Activated T-cell treated with anti-CD3 and anti-CD28 coated beads, Interleukin-2, amount 50 U/mL, for 72 hours (primary cell): ENCODE measurements around the gene C21orf58. TPM values are rescaled to one million over a fixed set of nuclear protein-coding genes. Genes with fewer than 3 reads are reported as not detected.

Experiments
- ATAC-seq, 2 donors: fragments of 150-1000 bp; cut with Tn5 transposase; replicated peaks in 1 of 2; 2 replicates each; pipeline ENCODE4 v1.10.0; 2021; ENCODE audit warnings: moderate library complexity in 2 of 2, mild to moderate bottlenecking in 1 of 2
- DNase-seq, 2 donors: peaks; one replicate each; pipeline ENCODE4 v3.0.0; 2021 to 2022; ENCODE audit warnings: mixed read lengths in 1 of 2
- H3K27ac Mint-ChIP-seq: one replicate; pipeline ENCODE4 v1.8.0; 2022; ENCODE audit warnings: mild to moderate bottlenecking, moderate library complexity, mixed read lengths
- H3K27me3 Mint-ChIP-seq: one replicate; pipeline ENCODE4 v1.8.0; 2022; ENCODE audit warnings: low read depth, mixed read lengths
- H3K36me3 Mint-ChIP-seq, 2 donors: one replicate each; pipeline ENCODE4 v1.8.0; 2022; ENCODE audit warnings: mixed read lengths in 2 of 2, mild to moderate bottlenecking in 1 of 2; ENCODE audit not compliant: insufficient read depth in 2 of 2
- H3K4me1 Mint-ChIP-seq: one replicate; pipeline ENCODE4 v1.8.0; 2022; ENCODE audit warnings: low read depth, mixed read lengths
- H3K4me3 Mint-ChIP-seq, 2 donors: one replicate each; pipeline ENCODE4 v1.8.0; 2022; ENCODE audit warnings: mild to moderate bottlenecking in 2 of 2, mixed read lengths in 2 of 2, moderate library complexity in 2 of 2
- H3K9me3 Mint-ChIP-seq, 2 donors: one replicate each; pipeline ENCODE4 v1.8.0; 2022; ENCODE audit warnings: mixed read lengths in 2 of 2
- total RNA-seq, 2 donors: library from RNA; stranded (reverse); gene quantifications; one replicate each; pipeline ENCODE4 v1.2.3, GENCODE V29; 2022

Gene C21orf58
- total RNA-seq, 2 donors from 2014 or later = 37.5 to 39.8 TPM

DNA sequence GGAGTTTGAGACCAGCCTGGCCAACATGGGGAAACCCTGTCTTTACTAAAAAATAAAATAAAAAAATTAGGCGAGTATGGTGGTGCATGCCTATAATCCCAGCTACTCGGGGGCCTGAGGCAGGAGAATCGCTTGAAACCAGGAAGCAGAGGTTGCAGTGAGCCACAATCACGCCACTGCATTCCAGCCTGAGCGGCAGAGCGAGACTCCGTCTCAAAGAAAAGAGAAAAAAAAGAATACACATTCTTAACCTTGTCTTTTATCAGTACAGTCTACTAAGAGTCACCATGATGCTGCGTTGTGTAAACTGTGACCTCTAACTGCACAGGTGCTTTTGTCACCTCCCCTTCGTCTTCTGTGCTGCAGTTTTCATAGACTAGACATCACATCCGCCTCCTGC lies 37.5 kb upstream of the C21orf58 start:
- no peak overlapping the region for H3K4me3 Mint-ChIP-seq
- H3K27ac Mint-ChIP-seq = no peak overlapping the region
- ATAC-seq = no peak
- H3K27me3 Mint-ChIP-seq = no peaks in the 10 kb centered on the region
- peaks cover 4% of the 10 kb centered on the region for H3K4me1 Mint-ChIP-seq
- no peaks in the 10 kb centered on the region for H3K9me3 Mint-ChIP-seq
- H3K36me3 Mint-ChIP-seq = peaks cover 8 to 16% of the 10 kb centered on the region in 2 donors
- no peak for DNase-seq

DNA sequence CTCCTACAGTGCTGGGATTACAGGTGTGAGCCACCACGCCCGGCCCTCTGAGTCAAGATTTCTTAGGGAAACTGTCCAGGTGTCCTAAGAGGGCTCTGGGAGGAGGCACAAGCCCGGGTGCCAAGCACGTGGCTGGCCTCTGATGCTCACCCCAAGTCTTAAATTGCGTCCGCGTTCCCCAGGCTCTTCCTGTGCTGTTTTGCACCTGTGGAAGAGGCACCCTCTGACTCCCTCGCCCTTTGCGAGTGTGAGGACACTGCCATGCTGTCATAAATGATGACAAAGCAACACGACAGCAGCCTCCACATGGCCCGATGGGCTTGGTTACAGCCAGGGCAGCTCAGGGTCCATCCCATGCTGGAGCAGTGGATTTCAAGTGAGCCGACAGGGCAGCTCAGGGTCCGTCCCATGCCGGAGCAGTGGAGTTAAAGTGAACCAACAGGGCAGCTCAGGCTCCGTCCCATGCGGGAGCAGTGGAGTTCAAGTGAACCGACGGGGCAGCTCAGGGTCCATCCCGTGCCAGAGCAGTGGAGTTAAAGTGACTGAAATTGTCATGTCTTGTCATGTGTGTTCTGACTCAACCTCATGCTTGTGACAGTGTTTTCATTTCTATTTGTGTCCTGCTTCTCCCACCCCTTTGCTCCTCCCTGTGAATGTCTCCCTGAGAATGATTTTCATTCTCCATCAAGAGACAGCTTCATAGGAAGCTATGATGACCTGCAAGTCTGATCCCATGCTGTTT lies 34.2 kb upstream of the C21orf58 start:
- ATAC-seq (no peak), DNase-seq (no peak)
- Mint-ChIP-seq H3K27ac (no peak overlapping the region), H3K4me1 (peaks cover 4% of the 10 kb centered on the region), H3K4me3 (no peak overlapping the region), H3K9me3 (no peaks in the 10 kb centered on the region), H3K27me3 (no peaks in the 10 kb centered on the region), H3K36me3 (peaks cover 8 to 13% of the 10 kb centered on the region in 2 donors)

DNA sequence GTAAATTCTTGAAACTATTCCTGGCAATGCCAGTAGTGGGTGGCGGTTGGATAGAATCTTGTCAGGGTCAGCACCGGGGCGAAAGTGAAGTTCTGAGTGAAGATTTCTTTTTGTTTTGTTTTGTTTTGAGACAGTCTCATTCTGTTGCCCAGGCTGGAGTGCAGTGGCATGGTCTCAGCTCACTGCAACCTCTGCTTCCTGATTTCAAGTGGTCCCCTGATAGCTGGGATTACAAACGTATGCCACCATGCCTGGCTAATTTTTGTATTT lies 33.6 kb upstream of the C21orf58 start:
- Mint-ChIP-seq H3K9me3 (no peaks in the 10 kb centered on the region), H3K27ac (no peak overlapping the region), H3K4me3 (no peak overlapping the region), H3K36me3 (peaks cover 7 to 11% of the 10 kb centered on the region in 2 donors), H3K27me3 (no peaks in the 10 kb centered on the region), H3K4me1 (peaks cover 4% of the 10 kb centered on the region)
- no peak for ATAC-seq
- no peak for DNase-seq

DNA sequence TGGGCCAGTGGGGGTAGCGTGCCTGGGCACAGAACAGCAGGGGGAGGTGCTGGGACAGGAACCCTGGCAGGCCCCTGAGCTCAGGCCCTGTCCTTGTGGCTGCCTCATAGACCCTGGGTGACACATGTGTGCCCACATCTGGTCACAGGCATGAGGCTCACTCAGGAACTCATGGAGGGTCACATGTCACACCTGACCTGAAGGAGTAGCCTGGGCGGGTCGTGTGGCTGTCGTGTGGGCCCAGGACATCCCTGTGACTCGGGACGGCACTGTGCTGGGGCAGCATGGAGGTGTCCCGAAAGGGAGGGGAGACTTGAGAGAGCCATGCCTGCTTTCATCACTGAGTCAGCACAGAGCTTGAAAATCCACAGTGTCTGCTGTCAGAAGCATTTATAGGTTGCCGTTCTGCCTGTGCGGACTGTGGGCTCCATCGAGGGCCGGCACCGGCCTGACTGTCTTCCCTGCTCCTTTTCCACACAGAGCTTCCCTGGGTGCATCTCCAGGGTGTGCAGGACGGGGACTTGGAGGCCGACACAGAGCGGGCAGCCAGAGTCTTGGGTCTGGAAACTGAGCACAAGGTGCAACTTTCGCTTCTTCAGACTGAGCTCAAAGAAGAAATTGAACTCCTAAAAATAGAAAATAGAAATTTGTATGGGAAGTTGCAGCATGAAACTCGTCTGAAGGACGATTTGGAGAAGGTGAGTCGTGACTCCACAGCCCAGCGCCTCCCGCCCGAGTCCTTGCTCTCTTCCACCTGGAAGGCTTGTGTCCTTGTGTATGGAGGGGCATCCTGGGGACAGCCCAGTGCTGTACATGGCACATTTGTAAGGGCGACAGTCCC lies 33.0 kb upstream of the C21orf58 start:
- Mint-ChIP-seq H3K36me3 (peaks cover 7 to 11% of the 10 kb centered on the region in 2 donors), H3K27ac (no peak overlapping the region), H3K4me1 (no peaks in the 10 kb centered on the region), H3K9me3 (no peaks in the 10 kb centered on the region), H3K4me3 (no peak overlapping the region), H3K27me3 (no peaks in the 10 kb centered on the region)
- no peak for DNase-seq
- ATAC-seq = no peak

DNA sequence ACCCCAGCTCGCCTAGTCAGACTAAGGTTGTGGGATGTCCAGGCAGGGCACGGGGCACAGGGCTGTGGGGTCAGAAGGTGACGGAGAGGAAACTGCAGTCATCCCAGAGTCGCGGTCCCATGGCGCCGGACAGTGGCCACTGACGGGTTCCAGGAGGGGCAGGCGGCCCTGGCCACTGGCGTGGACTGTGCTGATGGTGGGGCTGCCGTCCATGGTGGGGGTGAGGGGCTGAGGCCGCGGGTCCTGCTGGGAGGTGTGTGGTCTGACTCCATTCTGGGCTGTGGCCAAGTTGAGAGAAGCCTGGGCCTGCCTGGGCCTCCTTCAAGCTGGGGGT lies 32.3 kb upstream of the C21orf58 start:
- peaks cover 7 to 11% of the 10 kb centered on the region in 2 donors for H3K36me3 Mint-ChIP-seq
- H3K4me1 Mint-ChIP-seq = no peaks in the 10 kb centered on the region
- ATAC-seq (no peak), DNase-seq (no peak)
- H3K27me3 Mint-ChIP-seq = no peaks in the 10 kb centered on the region
- H3K9me3 Mint-ChIP-seq = no peaks in the 10 kb centered on the region
- no peak overlapping the region for H3K4me3 Mint-ChIP-seq
- H3K27ac Mint-ChIP-seq = no peak overlapping the region

DNA sequence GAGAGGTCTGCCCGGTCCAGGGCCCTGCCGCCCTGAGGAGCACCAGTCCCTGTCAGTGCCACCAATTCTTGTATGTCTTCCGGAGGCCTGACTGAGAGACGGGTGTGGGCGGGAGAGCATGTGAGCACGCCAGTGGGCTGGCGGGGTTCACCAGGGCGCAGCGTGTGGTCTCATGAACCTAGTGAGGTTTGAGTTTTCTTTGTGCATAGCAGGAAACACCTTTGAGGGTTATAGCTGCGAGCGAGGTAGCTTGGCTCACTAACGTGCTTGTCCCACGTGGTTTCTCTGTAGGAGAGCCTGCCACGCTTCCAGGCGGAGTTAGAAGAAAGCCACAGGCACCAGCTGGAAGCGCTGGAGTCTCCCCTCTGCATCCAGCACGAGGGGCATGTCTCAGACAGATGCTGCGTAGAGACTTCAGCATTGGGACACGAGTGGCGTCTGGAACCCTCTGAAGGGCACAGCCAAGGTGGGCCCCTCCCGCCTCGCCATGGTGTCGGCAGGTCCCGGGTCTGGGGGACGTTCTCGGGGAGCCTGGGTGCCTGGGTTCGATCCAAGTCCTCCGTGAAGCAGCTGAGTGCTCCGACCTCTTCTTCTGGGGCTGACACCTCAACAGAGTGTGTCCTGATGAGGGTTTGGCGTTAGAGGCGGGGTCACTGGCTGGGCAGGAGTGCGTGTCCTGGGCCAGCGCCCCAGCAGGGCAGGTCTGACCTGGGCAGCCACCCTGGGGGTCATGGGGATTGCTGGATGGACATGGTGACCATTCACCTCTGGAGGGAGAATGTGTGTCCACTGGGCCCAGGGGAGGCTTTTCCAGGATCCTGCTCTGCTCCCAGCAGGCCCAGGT lies 31.7 kb upstream of the C21orf58 start:
- ATAC-seq = peak; percentile 43 to 57

DNA sequence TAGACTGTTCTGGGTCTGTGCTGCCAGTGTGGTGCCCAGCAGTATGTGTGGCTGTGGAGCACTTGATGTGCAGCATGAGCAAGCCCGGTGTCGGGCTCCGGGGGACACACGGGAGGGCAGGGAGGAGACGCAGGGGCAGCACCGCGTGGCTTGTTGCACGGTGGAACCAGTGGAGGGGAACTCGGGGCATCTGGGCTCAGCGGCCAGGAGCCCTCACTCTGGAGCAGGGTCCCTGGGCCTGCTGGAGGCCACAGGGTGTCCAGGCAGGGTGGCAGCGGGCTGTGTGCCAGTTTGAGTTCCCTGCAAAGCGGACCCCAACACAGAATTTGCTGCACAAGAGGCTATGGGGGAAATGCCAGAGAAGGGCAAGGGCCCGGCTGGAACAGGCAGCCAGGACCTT lies 30.8 kb upstream of the C21orf58 start:
- no peaks in the 10 kb centered on the region for H3K27me3 Mint-ChIP-seq
- no peak overlapping the region for H3K4me3 Mint-ChIP-seq
- H3K9me3 Mint-ChIP-seq = no peaks in the 10 kb centered on the region
- no peak for ATAC-seq
- no peak overlapping the region for H3K27ac Mint-ChIP-seq
- peaks cover 5 to 11% of the 10 kb centered on the region in 2 donors for H3K36me3 Mint-ChIP-seq
- no peak for DNase-seq
- H3K4me1 Mint-ChIP-seq = no peaks in the 10 kb centered on the region

More for the DNA sequence above, 31.7 kb upstream of the C21orf58 start:
- H3K36me3 Mint-ChIP-seq = peaks cover 5 to 8% of the 10 kb centered on the region in 2 donors
- H3K4me1 Mint-ChIP-seq = no peaks in the 10 kb centered on the region
- peak in 1 of 2 donors; percentile 11 for DNase-seq
- no peaks in the 10 kb centered on the region for H3K27me3 Mint-ChIP-seq
- H3K9me3 Mint-ChIP-seq = no peaks in the 10 kb centered on the region
- no peak overlapping the region for H3K27ac Mint-ChIP-seq
- H3K4me3 Mint-ChIP-seq = no peak overlapping the region

DNA sequence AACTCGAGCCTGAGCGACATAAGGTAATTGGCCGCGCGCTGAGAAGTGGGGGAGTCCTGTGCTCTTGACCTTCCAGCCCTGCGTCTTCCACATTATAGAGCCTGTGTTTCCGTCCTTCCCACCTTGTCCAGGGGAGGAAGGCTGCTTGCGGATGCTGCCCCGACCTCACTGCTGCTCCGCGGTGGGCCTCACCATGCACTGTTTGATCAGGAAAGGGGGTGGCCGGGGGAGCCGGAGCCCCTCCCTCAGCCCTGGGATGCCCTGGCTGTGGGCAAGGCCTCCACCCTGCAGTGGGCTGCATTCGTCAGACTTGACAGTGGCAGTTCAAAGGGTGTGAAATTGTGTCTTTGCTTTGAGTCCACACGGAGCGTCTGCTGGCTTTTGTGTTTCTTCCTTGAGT lies 30.4 kb upstream of the C21orf58 start:
- peaks cover 5 to 14% of the 10 kb centered on the region in 2 donors for H3K36me3 Mint-ChIP-seq
- H3K27ac Mint-ChIP-seq = no peak overlapping the region
- no peaks in the 10 kb centered on the region for H3K27me3 Mint-ChIP-seq
- H3K4me3 Mint-ChIP-seq = no peak overlapping the region
- no peaks in the 10 kb centered on the region for H3K9me3 Mint-ChIP-seq
- ATAC-seq (no peak), DNase-seq (no peak)
- H3K4me1 Mint-ChIP-seq = no peaks in the 10 kb centered on the region

DNA sequence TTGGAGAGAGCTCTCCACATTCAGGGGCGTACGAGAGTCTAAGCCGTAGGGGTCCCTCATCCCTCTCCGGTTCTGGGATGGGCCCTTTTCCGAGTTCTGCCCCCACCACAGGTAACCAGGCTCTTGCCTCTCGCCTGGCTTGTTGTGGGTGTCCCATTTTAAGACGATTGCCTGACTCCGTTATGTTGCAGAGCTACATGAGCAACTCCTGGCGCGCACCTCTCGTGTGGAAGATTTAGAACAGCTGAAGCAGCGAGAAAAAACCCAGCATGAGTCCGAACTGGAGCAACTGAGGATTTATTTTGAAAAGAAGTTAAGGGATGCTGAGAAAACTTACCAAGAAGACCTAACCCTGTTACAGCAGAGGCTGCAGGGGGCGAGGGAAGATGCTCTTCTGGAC lies 29.2 kb upstream of the C21orf58 start:
- Mint-ChIP-seq H3K36me3 (peaks cover 4 to 11% of the 10 kb centered on the region in 2 donors), H3K9me3 (no peaks in the 10 kb centered on the region), H3K27me3 (no peaks in the 10 kb centered on the region), H3K4me3 (no peak overlapping the region), H3K4me1 (no peaks in the 10 kb centered on the region), H3K27ac (no peak overlapping the region)
- ATAC-seq (no peak), DNase-seq (no peak)

DNA sequence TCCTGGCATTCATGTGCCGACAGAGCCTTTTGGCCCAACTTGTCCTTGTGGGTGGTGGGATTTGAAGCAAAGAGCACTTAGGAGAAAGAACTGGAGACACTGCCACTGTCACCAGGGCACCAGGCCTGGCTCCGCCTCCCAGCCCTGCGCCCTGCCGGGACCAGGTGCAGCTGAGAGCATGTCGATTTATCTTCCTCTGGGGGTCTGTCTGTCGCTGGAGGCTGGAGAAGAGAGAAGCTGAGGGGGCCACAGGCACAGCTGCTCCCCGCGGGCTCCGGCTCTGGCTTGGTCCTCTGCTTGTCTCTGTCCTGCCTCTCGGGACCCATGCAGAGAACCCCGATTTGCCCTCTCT lies 28.5 kb upstream of the C21orf58 start:
- ATAC-seq (no peak), DNase-seq (no peak)
- peaks cover 2 to 14% of the 10 kb centered on the region in 2 donors for H3K36me3 Mint-ChIP-seq
- H3K27ac Mint-ChIP-seq = no peak overlapping the region
- H3K27me3 Mint-ChIP-seq = no peaks in the 10 kb centered on the region
- H3K4me1 Mint-ChIP-seq = no peaks in the 10 kb centered on the region
- no peak overlapping the region for H3K4me3 Mint-ChIP-seq
- no peaks in the 10 kb centered on the region for H3K9me3 Mint-ChIP-seq

DNA sequence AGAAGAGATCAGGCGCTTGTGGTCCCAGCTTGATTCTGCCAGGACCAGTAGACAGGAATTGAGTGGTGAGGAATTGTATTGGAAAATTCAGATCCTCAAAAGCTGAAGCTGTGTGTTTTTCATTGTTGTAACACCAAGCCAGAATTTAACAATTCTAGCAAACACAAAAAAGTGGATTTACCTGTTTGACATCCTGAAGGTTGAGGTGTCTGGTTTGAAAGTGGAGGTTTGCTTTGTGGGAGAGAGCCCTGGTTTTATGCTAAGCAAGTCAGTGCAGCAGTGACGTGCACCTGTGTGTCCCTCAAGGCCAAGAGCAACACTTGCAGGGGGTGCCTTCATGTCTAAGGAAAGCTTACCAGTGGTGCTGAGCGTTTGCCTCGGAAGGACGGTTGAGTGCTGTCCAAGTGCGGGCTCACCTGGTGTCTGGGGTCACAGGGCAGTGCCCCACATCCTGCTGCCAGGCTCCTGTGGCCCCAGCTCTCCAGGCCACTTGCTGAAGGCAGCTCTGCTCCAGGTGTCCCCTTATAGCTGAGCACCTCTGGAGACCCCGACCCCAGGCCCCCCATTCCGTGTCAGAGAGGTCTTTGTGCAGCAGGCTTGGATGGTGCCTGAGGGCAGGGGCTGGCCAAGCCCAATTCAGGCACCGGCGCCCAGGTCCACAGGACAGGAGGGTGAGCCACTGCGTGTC lies 27.9 kb upstream of the C21orf58 start:
- DNase-seq = no peak
- Mint-ChIP-seq H3K4me1 (no peaks in the 10 kb centered on the region), H3K27ac (no peak overlapping the region), H3K27me3 (no peaks in the 10 kb centered on the region), H3K9me3 (no peaks in the 10 kb centered on the region), H3K4me3 (no peak overlapping the region), H3K36me3 (peaks cover 3 to 15% of the 10 kb centered on the region in 2 donors)
- ATAC-seq = no peak

DNA sequence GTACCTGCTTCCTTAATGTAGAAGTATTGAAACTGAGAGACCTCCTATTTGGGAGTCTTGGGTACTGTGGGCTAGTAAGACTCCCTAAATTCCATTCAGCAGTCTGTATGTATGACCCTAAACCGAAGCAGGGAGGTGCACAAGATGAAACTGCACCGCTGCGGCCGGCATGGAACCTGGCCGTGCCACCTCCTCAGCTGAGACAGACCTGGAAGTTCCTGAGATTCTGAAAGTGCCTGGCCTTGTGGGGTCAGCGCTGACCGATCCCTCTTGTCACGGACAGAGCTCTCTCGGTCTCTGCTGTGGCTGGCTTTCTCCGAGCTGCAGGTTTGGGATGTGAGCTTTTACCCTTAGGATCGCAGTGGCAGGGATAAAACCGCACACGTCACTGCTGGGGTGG lies 27.3 kb upstream of the C21orf58 start:
- H3K36me3 Mint-ChIP-seq = peaks cover 5 to 17% of the 10 kb centered on the region in 2 donors
- no peaks in the 10 kb centered on the region for H3K9me3 Mint-ChIP-seq
- H3K27me3 Mint-ChIP-seq = no peaks in the 10 kb centered on the region

DNA sequence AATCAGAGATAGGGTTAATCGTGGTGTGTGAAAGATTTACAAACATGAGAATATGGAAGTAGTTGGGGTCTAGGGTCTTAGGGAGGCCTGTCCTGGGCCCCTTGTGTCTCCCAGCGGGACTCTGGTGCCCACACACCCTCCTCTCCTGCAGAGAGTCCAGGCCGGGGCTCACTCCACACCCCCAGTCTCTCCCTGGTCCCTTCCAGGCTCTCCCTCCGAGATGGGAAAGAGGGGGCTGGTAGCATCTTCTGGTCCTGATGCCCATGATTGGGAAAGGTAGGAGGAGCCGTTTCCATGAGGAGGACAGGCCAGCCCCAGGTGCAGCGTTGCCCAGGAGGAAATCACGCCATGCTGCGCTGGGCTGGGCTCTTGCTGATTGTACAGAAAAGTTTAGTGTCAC lies 26.9 kb upstream of the C21orf58 start:
- Mint-ChIP-seq H3K27me3 (no peaks in the 10 kb centered on the region), H3K4me3 (no peak overlapping the region), H3K36me3 (peaks cover 5 to 17% of the 10 kb centered on the region in 2 donors), H3K9me3 (no peaks in the 10 kb centered on the region), H3K27ac (no peak overlapping the region), H3K4me1 (no peaks in the 10 kb centered on the region)
- DNase-seq = no peak
- no peak for ATAC-seq

More for the DNA sequence above, 27.3 kb upstream of the C21orf58 start:
- Mint-ChIP-seq H3K27ac (no peak overlapping the region), H3K4me1 (no peaks in the 10 kb centered on the region), H3K4me3 (no peak overlapping the region)
- no peak for ATAC-seq
- DNase-seq = no peak
